Ovary (tissue), 3 donors: ENCODE results near the gene HIPK1.

Source experiments
- CTCF ChIP-seq, 3 donors: fragments of 450-650 bp in 2 of 3; fragments of 200-600 bp in 1 of 3; IDR thresholded peaks; one replicate each; pipeline versions ENCODE4 v1.5.1 to v1.8.0; 2016 to 2022; ENCODE audit warnings: antibody characterized with exemption in 3 of 3, mild to moderate bottlenecking in 1 of 3
- EP300 ChIP-seq: sonication (generic); formaldehyde crosslinking; IDR thresholded peaks from one replicate; pipeline ENCODE4 v1.6.1; 2017; ENCODE audit warnings: antibody characterized with exemption
- donor health status: DM: no; HTN: no; CAD: no.

GRCh38 chr1:113942527-113942926 is 13.4 kb downstream of the HIPK1 start:
- TF ChIP-seq CTCF (IDR thresholded peaks at IDR 0.05), result no peak
- TF ChIP-seq EP300, result no peak
